Measurements from ENCODE around the gene TUBB6.

Gene TUBB6

GRCh38 chr18:12342661-12343060 is 34.6 kb downstream of the TUBB6 start:
- H3K9ac ChIP-seq (ENCODE audit: low read length) = no peak overlapping the region
- no peaks in the 10 kb centered on the region for H4K20me1 ChIP-seq (ENCODE audit: insufficient read depth, low read length)
- H2AFZ ChIP-seq (ENCODE audit: low read depth, low read length) = no peak overlapping the region
- H3K27me3 ChIP-seq (ENCODE audit: low read depth, low read length) = no peaks in the 10 kb centered on the region
- no peak overlapping the region for H3K27ac ChIP-seq (ENCODE audit: low read length)
- no peaks in the 10 kb centered on the region for H3K79me2 ChIP-seq (ENCODE audit: low read length)
- no peaks in the 10 kb centered on the region for H3K9me3 ChIP-seq (ENCODE audit: insufficient read depth, low read length)
- TF ChIP-seq CTCF (IDR thresholded peaks at IDR 0.05; ENCODE audit: low read depth, low read length) (no peak), EZH2phosphoT487 (IDR thresholded peaks at IDR 0.05; ENCODE audit: low read depth) (no peak)
- H3K36me3 ChIP-seq (replicated peaks; ENCODE audit: low read depth, low read length) = peaks cover 58% of the 10 kb centered on the region
- no peaks in the 10 kb centered on the region for H3K4me1 ChIP-seq (ENCODE audit: low read length)
- no peak overlapping the region for H3K4me3 ChIP-seq (ENCODE audit: low read length)
- H3K4me2 ChIP-seq (ENCODE audit: low read length) = no peak overlapping the region

GRCh38 chr18:12345491-12346239 is 37.6 kb downstream of the TUBB6 start:
- H3K36me3 ChIP-seq (replicated peaks; ENCODE audit: low read depth, low read length) = peaks cover 62% of the 10 kb centered on the region

GRCh38 chr18:12346240-12346565 is 38.2 kb downstream of the TUBB6 start:
- no peak overlapping the region for H3K4me2 ChIP-seq (ENCODE audit: low read length)
- H3K9me3 ChIP-seq (ENCODE audit: insufficient read depth, low read length) = no peaks in the 10 kb centered on the region
- H3K27ac ChIP-seq (ENCODE audit: low read length) = no peak overlapping the region

More at GRCh38 chr18:12345491-12346239, 37.6 kb downstream of the TUBB6 start:
- Histone ChIP-seq H3K27me3 (ENCODE audit: low read depth, low read length) (no peaks in the 10 kb centered on the region), H2AFZ (ENCODE audit: low read depth, low read length) (no peak overlapping the region), H3K4me1 (ENCODE audit: low read length) (no peaks in the 10 kb centered on the region), H4K20me1 (ENCODE audit: insufficient read depth, low read length) (no peaks in the 10 kb centered on the region), H3K9ac (ENCODE audit: low read length) (no peak overlapping the region), H3K9me3 (ENCODE audit: insufficient read depth, low read length) (no peaks in the 10 kb centered on the region), H3K79me2 (ENCODE audit: low read length) (no peaks in the 10 kb centered on the region), H3K4me3 (ENCODE audit: low read length) (no peak overlapping the region), H3K4me2 (ENCODE audit: low read length) (no peak overlapping the region), H3K27ac (ENCODE audit: low read length) (no peak overlapping the region)
- TF ChIP-seq EZH2phosphoT487 (IDR thresholded peaks at IDR 0.05; ENCODE audit: low read depth) = no peak
- TF ChIP-seq CTCF (IDR thresholded peaks at IDR 0.05; ENCODE audit: low read depth, low read length) = no peak

GRCh38 chr18:12347895-12348294 is 39.9 kb downstream of the TUBB6 start:
- Histone ChIP-seq H4K20me1 (ENCODE audit: insufficient read depth, low read length) (no peaks in the 10 kb centered on the region), H3K79me2 (ENCODE audit: low read length) (no peaks in the 10 kb centered on the region), H3K4me2 (ENCODE audit: low read length) (no peak overlapping the region), H3K27ac (ENCODE audit: low read length) (no peak overlapping the region), H2AFZ (ENCODE audit: low read depth, low read length) (no peak overlapping the region), H3K36me3 (replicated peaks; ENCODE audit: low read depth, low read length) (peaks cover 66% of the 10 kb centered on the region), H3K9ac (ENCODE audit: low read length) (no peak overlapping the region), H3K4me1 (ENCODE audit: low read length) (no peaks in the 10 kb centered on the region), H3K9me3 (ENCODE audit: insufficient read depth, low read length) (no peaks in the 10 kb centered on the region), H3K4me3 (ENCODE audit: low read length) (no peak overlapping the region), H3K27me3 (ENCODE audit: low read depth, low read length) (no peaks in the 10 kb centered on the region)
- no peak for TF ChIP-seq EZH2phosphoT487 (IDR thresholded peaks at IDR 0.05; ENCODE audit: low read depth)
- TF ChIP-seq CTCF (IDR thresholded peaks at IDR 0.05; ENCODE audit: low read depth, low read length) = no peak

More at GRCh38 chr18:12346240-12346565, 38.2 kb downstream of the TUBB6 start:
- no peak overlapping the region for H3K4me3 ChIP-seq (ENCODE audit: low read length)
- no peaks in the 10 kb centered on the region for H3K27me3 ChIP-seq (ENCODE audit: low read depth, low read length)
- peaks cover 63% of the 10 kb centered on the region for H3K36me3 ChIP-seq (replicated peaks; ENCODE audit: low read depth, low read length)
- no peak overlapping the region for H3K9ac ChIP-seq (ENCODE audit: low read length)
- H4K20me1 ChIP-seq (ENCODE audit: insufficient read depth, low read length) = no peaks in the 10 kb centered on the region
- no peak overlapping the region for H2AFZ ChIP-seq (ENCODE audit: low read depth, low read length)
- no peaks in the 10 kb centered on the region for H3K4me1 ChIP-seq (ENCODE audit: low read length)
- TF ChIP-seq EZH2phosphoT487 (IDR thresholded peaks at IDR 0.05; ENCODE audit: low read depth) (no peak), CTCF (IDR thresholded peaks at IDR 0.05; ENCODE audit: low read depth, low read length) (no peak)
- no peaks in the 10 kb centered on the region for H3K79me2 ChIP-seq (ENCODE audit: low read length)

Measured in OCI-LY3 (cell line).